ENCODE measurements around the gene RAB30.
"Not testable (repeated sequence)": the region's sequence is repeated elsewhere in the genome, so short reads cannot be mapped to it uniquely, and the experiment has no call there.

RAB30 gene

DNA sequence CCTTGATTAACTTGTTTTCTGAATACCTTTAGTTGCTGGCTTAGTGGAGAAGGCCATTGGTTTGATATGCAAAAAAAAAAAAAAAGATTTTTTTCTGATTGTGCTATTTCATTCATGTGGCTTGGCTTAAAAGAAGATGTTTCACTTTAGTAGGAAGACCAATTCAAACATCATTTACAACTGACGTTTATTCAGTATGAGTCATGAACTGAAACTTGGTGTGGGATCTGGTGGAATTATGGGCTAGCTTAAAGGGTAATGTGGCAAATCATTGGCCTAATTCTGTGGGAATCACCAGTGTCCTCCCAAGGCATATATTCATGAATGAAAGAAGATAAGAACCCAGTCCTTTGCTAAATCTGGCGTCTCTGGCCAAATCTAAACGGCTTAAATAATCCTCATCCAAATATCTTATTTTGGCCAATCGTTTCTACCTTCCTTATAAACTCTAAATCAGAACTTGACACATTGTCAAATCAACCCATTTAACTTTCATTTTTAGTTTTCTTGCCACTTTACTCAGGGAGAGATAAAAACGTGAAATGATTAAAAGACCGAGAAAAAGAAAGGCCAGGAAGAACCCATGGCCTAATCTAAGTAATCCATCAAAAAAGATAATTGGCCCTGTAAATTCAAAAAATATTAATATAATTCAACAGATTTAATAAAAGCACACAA is 93.1 kb downstream of the RAB30 start:
- DNase-seq = no peak

DNA sequence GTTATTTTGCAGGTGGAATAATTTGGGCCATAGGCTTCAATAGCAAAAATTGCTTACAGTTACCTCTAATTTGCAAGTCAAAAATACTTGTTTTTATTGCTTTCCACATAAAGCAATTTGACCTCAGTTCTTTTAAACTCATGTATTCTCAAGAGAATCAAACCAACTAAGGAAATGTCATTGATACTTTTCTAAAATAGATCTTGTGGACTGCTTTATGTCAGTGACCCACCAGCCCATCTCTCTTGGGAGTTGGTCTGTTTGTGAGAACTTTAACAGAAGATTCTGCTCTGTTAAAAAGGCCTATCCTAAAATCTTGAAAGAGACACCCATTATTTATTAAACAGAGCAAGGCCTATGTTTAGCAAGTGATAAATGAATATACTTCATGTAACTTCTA is 94.9 kb downstream of the RAB30 start:
- no peak for DNase-seq

DNA sequence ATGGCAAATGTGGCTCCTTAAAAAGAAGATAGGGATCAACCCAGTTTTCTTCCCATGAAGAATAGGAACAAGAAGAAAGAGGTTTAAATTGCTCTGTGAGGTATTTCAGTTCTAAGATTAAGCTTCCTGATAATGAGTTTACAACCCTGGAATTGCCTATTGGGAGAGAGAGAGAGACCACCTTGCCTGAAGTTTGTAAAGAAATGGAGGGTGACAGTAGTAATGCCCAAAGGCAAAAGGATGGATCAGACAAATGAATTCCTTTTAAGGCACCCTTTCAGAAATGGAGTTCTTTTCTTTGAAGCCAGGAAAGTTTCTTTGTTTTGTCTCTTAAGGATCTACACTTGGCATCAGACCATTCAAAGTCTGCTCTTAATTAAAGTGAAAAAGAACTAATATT is 95.8 kb downstream of the RAB30 start:
- DNase-seq = no peak

DNA sequence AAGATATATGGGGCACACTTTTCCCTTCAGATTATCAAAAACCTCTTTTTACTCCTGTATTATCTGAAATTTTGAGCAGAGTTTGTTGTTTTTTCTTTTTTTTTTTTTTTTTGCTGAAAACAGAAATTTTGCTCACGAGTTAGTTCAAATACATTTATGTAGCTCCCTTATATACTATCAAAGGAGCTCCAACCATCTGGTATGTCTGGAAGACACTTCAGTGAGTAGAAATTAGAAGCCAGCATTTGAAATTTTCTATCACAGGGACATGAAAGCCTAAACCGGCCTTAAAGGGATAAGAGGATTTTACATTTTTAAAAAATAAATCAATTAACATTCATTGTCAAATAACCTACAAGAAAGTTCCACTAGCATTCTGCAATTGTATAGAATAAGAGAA is 96.8 kb downstream of the RAB30 start:
- DNase-seq = no peak

DNA sequence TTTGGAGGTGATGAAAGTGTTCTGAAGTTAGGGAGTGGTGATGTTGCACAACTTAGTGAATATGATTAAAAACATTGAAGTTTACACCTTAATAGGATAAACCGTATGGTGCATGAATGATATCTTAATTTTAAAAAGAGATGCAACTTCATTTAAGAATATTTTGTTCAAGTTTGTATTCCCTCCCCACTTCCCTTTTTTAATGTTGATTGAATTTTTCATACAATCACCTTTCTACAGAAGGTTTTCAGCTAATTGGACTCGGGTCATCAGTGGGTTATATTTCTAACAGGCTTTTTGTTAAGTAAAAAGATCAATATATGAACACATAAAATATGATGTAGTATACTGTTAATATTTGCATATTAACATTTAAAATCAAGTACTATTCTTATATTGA is 97.6 kb downstream of the RAB30 start:
- no peak for DNase-seq

DNA sequence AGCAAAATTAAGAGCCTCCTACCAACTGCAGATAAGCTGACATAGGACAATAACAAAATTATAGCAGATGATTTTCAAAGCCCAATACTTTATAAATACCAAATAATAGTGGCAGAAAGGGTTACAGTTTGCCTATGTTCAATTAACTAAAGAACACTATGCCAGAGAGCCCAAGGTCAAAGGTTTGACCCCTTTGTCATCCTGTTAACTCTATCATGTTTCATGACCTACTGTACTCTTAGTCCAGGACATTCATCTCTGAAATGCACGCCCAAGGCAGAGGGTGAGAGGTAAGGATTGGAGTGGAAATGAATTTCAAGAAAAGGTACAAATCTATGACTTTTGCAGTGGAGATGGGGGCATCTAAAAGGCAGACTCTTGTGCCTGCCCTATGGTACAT is 99.6 kb downstream of the RAB30 start:
- no peak for DNase-seq

DNA sequence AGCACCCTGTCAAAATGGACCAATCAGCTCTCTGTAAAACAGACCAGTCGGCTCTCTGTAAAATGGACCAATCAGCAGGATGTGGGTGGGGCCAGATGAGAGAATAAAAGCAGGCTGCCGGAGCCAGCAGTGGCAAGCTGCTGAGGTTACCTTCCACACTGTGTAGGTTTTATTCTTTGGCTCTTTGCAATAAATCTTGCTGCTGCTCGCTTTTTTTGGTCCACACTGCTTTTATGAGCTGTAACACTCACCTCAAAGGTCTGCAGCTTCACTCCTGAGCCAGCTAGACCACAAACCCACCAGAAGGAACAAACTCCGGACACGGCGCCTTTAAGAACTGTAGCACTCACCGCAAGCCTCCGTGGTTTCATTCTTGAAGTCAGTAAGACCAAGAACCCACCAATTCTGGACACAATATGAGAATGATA is 100.2 kb downstream of the RAB30 start:
- not testable (repeated sequence) for DNase-seq

DNA sequence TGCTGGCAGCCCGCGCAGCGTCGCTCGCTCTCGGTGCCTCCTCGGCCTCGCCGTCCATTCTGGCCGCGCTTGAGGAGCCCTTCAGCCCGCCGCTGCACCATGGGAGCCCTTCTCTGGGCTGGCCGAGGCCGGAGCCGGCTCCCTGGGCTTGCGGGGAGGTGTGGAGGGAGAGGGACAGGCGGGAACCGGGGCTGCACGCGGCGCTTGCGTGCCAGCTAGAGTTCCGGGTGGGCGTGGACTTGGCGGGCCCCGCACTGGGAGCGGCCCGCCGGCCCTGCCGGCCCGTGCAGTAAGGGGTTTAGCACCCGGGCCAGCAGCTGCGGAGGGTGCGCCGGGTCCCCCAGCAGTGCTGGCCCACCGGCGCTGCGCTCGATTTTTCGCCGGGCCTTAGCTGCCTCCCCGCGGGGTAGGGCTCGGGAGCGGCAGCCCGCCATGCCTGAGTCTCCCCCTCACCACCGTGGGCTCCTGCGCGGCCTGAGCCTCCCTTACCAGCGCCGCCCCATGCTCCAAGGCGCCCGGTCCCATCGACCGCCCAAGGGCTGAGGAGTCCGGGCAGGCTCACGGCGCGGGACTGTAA is 101.1 kb downstream of the RAB30 start:
- DNase-seq = not testable (repeated sequence)

DNA sequence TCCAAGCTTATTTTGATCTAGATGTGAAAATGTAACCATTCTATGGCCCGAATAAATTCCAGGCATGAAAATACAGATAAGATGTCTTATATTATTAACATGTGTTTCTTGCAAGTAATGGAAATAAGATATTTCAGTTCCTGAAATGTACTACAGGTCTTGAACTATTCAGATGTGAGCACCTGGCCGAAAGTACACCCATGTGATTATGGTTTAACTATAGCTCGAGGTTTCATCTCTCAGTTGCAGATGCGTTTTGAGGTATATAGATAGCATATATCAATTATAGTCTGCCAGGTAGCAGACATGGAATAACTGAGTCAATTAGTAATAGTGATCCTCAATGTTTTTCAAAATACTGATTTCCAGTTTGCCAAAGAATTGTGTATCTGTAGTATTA is 101.9 kb downstream of the RAB30 start:
- no peak for DNase-seq

DNA sequence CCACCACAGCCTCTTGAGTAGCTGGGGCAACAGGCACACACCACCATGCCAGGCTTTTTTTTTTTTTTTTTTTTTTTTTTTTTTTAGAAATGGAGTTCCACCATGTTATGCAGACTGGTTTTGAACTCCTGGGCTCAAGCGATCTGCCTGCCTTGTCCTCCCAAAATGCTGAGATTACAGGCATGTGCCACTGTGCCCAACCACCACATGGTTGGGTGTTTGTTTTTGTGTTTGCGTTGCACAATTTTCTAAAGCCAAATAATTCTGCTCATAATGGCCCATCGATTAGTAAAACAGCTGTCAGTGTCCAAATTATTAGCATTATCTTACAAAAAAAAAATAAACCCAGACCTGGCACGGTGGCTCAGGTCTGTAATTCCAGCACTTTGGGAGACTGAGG is 104.3 kb downstream of the RAB30 start:
- DNase-seq = no peak

DNA sequence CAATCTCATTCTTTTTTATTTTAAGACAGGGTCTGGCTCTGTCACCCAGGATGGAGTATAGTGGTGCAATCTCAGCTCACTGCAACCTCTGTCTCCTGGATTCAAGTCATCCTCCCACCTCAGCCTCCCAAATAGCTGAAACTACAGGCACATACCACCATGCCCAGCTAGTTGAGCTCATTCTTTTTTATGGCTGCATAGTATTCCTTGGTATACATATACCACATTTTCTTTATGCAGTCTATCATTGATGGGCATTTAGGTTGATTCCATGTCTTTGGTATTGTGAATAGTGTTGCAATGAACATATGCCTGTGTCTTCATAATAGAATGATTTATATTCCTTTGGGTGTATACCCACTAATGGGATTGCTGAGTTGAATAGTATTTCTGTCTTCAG is 109.7 kb downstream of the RAB30 start:
- DNase-seq = not testable (repeated sequence)

DNA sequence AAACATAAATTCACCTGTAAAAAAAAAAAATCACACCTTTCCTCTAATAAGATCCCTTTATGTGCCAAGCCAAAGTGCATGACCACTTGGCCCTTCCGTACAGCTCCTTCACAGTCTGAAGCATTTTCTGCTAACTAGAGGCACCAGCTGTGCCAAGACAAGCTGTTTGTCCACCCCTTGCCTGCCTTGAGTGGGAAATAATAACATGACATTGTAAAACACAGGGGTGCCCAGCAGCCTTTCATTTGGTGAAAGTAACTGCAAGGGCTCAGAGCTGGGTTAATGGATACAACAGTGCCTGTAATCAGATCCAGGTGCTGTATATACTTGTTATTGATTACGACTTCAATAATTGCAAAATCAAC is 110.9 kb downstream of the RAB30 start:
- DNase-seq = no peak

DNA sequence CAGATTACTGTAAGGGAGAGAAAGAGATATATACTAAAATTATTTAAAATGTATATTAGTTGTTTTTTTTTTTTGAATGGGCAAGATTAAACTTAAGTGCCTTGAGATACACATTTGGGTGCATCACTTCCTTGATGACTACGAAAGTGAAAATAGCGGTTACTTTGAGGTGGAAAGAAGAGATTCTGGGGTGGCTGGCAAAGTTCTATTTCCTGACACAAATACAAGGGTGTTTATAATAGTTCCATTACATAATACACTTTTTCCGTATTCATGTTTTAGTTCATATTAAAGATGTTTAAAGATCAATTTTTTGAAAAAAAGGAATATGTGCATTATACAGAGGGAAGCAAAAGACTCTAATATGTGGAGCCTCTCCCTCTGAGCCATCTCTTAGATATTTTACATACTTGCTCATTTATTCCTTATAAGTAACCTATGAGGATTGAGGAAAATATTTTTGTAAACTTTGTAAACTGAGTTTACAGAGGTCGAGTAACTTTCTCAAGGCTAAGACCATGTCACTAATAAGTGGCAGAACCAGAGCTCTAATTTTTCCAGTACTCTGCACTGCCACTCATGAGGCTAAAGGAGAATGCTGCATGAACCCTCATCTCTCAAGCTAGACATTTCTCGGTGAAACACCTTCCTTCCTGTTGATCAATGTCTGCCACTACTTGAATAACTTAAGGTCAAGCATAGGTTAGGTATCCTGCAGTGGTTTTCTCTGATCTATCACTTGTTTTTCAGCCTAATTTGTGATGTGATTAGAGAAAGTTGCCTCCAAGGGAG is 111.5 kb downstream of the RAB30 start:
- no peak for DNase-seq

DNA sequence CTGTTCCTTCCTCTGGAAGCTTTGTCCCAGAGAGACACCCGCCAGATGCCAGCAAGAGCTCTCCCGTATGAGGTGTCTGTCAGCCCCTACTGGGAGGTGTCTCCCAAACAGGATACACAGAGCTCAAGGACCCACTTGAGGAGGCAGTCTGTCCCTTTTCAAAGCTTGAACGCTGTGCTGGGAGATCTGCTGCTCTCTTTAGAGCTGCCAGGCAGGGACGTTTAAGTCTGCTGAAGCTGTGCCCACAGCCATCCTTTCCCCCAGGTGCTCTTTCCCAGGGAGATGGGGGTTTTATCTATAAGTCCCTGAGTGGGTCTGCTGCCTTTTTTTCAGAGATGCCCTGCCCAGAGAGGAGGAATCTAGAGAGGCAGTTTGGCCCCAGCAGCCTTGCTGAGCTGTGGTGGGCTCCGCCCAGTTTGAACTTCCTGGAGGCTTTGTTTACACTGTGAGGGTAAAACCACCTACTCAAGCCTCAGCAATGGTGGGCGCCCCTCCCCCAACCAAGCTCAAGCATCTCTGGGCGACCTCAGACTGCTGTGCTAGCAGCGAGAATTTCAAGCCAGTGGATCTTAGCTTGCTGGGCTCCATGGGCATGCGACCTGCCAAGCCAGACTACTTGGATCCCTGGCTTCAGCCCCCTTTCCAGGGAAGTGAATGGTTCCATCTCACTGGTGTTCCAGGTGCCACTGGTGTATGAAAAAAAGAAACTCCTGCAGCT is 115.8 kb downstream of the RAB30 start:
- DNase-seq = peak; percentile 82

DNA sequence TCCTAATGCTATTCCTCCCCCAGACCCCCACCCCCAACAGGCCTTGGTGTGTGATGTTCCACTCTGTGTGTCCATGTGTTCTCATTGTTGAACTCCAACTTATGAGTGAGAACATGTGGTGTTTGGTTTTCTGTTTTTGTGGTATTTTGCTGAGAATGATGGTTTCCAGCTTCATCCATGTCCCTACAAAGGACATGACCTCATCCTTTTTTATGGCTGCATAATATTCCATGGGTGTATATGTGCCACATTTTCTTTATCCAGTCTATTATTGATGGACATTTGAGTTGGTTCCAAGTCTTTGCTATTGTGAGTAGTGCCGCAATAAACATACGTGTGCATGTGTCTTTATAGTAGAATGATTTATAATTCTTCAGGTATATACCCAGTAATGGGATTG is 121.2 kb downstream of the RAB30 start:
- DNase-seq = not testable (repeated sequence)

DNA sequence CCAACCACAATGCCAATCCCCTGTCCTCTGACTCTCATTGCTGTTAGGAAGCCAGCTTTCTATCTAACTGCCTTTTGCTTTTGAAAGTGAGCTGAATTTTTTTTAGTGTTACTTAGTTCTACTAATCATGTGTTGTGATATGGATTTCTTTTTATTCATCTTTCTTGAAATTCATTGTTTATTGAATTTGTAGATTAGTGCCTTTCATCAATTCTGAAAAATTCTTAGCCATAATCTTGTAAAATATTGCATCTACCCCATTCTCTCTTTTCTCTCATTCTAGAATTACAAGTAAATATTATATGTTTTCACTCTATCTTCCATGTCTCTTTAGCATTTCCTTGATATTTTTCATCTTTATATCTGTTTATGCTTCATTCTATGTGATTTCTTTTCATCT is 122.3 kb downstream of the RAB30 start:
- no peak for DNase-seq

DNA sequence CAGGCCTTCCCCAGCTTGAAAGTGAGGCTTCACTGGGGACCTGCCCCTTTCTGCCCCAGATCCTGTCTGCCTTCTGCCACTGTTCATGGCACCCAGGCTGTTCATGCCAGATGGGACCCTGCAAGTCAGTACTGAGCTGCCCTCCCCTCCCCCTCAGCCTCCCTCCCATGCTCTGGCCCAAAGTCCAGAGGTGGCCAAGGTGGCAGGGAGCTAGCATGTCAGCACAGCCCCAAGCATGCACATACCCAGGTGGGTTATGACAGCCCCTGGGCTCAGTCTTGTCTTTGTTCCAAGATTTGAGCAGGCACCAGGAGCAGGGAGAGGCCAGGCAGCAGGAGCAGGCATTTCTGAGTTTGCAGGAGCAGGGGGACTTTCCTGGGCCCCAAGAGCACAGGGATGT is 126.0 kb downstream of the RAB30 start:
- no peak for DNase-seq

DNA sequence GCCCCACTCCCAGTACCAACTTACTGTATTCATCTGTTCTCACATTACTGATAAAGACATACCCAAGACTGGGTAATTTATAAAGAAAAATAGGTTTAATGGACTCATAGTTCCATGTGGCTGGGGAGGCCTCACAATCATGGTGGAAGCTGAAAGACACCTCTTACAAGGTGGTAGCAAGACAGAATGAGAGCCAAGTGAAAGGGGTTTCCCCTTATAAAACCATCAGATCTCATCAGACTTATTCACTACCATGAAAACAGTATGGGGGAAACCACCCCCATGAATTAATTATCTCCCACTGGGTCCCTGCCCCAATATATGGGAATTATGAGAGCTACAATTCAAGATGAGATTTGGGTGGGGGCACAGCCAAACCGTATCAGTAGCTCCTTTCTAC is 126.7 kb downstream of the RAB30 start:
- not testable (repeated sequence) for DNase-seq

DNA sequence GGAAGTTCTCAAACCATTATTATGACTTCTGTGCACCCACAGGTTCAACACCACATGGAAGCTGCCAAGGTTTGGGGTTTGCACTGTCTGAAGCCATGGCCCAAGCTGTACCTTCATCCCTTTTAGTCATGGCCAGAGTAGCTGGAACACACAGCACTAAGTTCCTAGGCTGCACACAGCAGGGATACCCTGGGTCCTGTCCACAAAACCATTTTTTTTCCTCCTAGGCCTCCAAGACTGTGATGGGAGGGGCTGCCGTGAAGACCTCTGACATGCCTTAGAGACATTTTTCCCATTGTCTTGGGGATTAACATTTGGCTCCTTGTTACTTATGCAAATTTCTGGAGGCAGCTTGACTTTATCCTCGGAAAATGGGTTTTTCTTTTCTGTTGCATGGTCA is 127.5 kb downstream of the RAB30 start:
- no peak for DNase-seq

DNA sequence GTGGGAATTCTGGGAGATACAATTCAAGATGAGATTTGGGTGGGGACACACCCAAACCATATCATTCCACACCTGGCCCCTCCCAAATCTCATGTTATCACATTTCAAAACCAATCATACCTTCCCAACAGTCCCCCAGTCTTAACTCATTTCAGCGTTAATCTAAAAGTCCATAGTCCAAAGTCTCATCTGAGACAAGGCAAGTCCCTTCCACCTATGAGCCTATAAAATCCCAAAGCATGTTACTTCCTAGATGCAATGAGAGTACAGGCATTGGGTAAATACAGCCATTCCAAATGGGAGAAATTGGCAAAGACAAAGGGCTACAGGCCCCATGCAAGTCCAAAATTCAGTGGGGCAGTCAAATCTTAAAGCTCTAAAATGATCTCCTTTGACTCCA is 128.3 kb downstream of the RAB30 start:
- not testable (repeated sequence) for DNase-seq

DNA sequence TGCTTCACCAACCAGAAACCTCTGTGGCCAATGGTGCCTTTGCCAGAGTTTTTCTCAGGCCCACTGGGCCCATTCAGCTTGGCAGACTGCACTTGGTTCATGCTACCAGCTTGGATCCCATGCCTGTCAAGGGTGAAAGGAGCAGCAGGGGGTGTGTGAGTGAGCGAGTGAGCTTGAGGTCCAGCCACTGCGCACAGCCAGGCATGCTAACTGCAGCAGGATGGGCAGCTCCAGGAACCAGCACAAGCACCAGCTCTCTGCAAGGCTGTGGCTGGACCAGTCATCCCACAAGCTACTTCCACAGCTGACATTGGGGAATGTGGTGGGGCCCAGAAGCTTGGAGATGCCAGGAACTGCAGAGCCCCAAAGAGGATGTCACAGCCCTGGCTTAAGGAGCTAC is 129.3 kb downstream of the RAB30 start:
- no peak for DNase-seq

DNA sequence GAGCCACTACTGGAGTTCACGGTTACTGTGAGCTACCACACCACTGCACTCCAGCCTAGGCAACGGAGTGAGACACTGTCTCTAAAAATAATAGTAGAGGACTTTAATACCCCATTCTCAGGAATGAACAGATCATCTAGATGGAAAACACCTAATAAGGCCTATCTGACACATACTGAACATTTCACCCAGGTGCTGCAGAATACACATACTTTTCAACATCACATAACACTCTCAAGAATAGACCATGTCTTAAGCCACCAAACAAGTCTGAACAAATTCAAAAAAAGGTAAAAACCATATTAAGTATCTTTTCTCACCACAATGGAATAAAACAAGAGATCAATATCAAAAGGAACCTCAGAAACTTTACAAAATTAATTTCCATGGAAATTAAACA is 132.2 kb downstream of the RAB30 start:
- DNase-seq = no peak

DNA sequence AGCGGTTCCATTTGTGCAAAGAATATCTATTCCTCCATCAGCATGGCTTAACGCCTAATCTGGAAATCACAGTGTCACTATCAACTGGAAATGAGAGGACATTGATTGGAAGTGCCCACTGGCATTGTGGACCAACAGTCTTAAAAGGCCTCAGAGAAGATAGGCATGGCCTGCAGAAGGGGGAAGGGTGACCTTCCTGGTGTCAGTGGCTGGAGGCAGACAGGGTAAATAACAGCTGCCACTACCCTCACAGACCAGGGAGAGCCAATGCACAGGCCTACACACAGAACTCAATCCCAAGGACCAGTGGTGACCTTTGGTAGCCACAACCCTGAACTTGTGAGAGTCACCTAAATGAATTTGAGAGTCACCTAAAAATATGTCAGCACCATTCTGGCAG is 134.1 kb downstream of the RAB30 start:
- no peak for DNase-seq

DNA sequence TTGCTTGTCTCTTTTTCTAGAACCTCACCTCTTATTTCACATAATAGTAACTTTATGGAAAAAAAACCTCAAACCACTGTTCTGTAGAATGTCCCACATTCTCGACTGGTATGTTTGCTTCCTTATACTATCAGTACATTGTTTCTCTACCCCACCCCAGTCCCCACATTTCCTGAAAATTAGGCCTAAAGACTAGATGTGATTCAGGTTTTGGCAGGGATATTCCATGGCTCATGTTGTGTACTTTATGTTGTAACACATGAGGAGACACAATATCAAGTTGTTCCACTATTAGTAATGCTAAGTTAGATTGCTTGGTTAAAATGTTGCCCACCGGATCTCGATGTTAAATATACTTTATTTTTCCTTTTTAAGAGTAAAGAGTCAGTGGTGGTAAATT is 135.4 kb downstream of the RAB30 start:
- no peak for DNase-seq

Measured in NCI-H524 treated with DMSO at 0.1 percent for 48 hours (cell line).